Measurements from ENCODE around the gene SCNN1A. TPM values are rescaled to one million over a fixed set of nuclear protein-coding genes. Genes with fewer than 3 reads are reported as not detected.

Gene SCNN1A
- total and polyA plus RNA-seq, 2 of the 4 experiments (the other 2 are of a cell fraction): 0.41 TPM; not detected in 1

- dilution Hi-C loops (cut with HindIII; ENCODE audit: low sequenced_read_pairs, unreplicated experiment): no loop called here
- no peak overlapping the region for H2AFZ ChIP-seq (replicated peaks; ENCODE audit: low read length, poor library complexity)
- ChIA-PET CTCF (interaction anchor here (0.6 to 1.8 kb wide), 2 partner anchors 40 to 282 kb away, joined by 3 to 5 read pairs; no protein-coding TSS in a partner anchor), POLR2A (ENCODE audit: unreplicated experiment) (no interaction called here)
- H3K4me1 ChIP-seq (ENCODE audit: control insufficient read depth, insufficient read depth, low read length): peaks cover 33% of the 10 kb centered on the region
- no peak overlapping the region for H3K9ac ChIP-seq (ENCODE audit: low read depth, low read length)
- H2BK20ac ChIP-seq (ENCODE audit: low read depth, low read length): no peak overlapping the region
- H3K9me3 ChIP-seq (ENCODE audit: control insufficient read depth, insufficient read depth, low read length): no peaks in the 10 kb centered on the region
- H4K20me1 ChIP-seq (ENCODE audit: insufficient read depth, low read length): no peaks in the 10 kb centered on the region
- H2AK5ac ChIP-seq (ENCODE audit: low read depth, low read length): no peak overlapping the region
- H3K14ac ChIP-seq (replicated peaks; ENCODE audit: low read depth, low read length): no peak overlapping the region
- no peak overlapping the region for H3K23ac ChIP-seq (ENCODE audit: low read depth, low read length)
- no peaks in the 10 kb centered on the region for H3K36me3 ChIP-seq (ENCODE audit: control insufficient read depth, insufficient read depth, low read length)
- H2BK15ac ChIP-seq (ENCODE audit: low read depth, low read length): no peak overlapping the region
- no peak overlapping the region for H3K4me3 ChIP-seq (ENCODE audit: insufficient read depth, low read depth, low read length)
- H3K4me2 ChIP-seq (ENCODE audit: low read depth, low read length): no peak overlapping the region
- H2BK120ac ChIP-seq (ENCODE audit: low read depth, low read length): no peak overlapping the region
- H3K27ac ChIP-seq (ENCODE audit: insufficient read depth, low read length): no peak overlapping the region
- no peak for TF ChIP-seq USF2 (IDR thresholded peaks at IDR 0.05; ENCODE audit: low read depth, low read length)
- no peak for TF ChIP-seq POLR2A (IDR thresholded peaks at IDR 0.05; ENCODE audit: low read depth, low read length)
- TF ChIP-seq MXI1 (IDR thresholded peaks at IDR 0.05; ENCODE audit: borderline replicate concordance, low read depth, low read length): no peak
- TF ChIP-seq FOS (IDR thresholded peaks at IDR 0.05; ENCODE audit: low read depth, low read length): no peak
- no peak for TF ChIP-seq RCOR1 (IDR thresholded peaks at IDR 0.05; ENCODE audit: insufficient replicate concordance, low read length)
- no peak for TF ChIP-seq MAFK (IDR thresholded peaks at IDR 0.05; ENCODE audit: low read depth, low read length)
- TF ChIP-seq RAD21 (IDR thresholded peaks at IDR 0.05; ENCODE audit: low read length): no peak
- TF ChIP-seq CEBPB (IDR thresholded peaks at IDR 0.05; ENCODE audit: low read depth, low read length): no peak
- TF ChIP-seq ELK1 (IDR thresholded peaks at IDR 0.05; ENCODE audit: borderline replicate concordance, low read depth, low read length): no peak
- TF ChIP-seq BHLHE40 (IDR thresholded peaks at IDR 0.05; ENCODE audit: low read depth, low read length): no peak
- TF ChIP-seq NFE2L2 (IDR thresholded peaks at IDR 0.05; ENCODE audit: low read depth, low read length): no peak
- no peak for TF ChIP-seq CHD1 (IDR thresholded peaks at IDR 0.05; ENCODE audit: low read depth, low read length)
- no peak for TF ChIP-seq RFX5 (IDR thresholded peaks at IDR 0.05; ENCODE audit: low read depth, low read length)
- TF ChIP-seq MAZ (IDR thresholded peaks at IDR 0.05; ENCODE audit: borderline replicate concordance, low read depth, low read length): no peak
- TF ChIP-seq SMC3 (IDR thresholded peaks at IDR 0.05; ENCODE audit: low read depth, low read length): no peak
- no peak for TF ChIP-seq CTCF (conservative IDR thresholded peaks at IDR 0.05; ENCODE audit: low read depth, low read length)
- H3K79me1 ChIP-seq (ENCODE audit: low read depth in 1 of 2, low read length in 2 of 2): no peaks in the 10 kb centered on the region; a peak in 1 of 4 replicates
- no peak overlapping the region for H2AK9ac ChIP-seq (replicated peaks; ENCODE audit: low read depth, low read length, poor library complexity)
- in situ Hi-C loops (cut with MboI; ENCODE audit: low sequenced_read_pairs): loop anchor here (5.0 kb wide), 1 partner anchor 37 kb away; no protein-coding TSS in a partner anchor
- H3K4ac ChIP-seq (ENCODE audit: low read depth, low read length): peak overlapping the region; percentile 62; the same call in 1 of the 2 replicates
- peak overlapping the region; percentile 27; the same call in 1 of the 2 replicates for H4K91ac ChIP-seq (ENCODE audit: insufficient read depth, low read depth, low read length)
- no peak for DNase-seq
- BruUV-seq (replicated peaks): no TSS peak
- peaks cover 20% of the 10 kb centered on the region for H3K9me1 ChIP-seq (ENCODE audit: insufficient read depth, low read length)
- intact Hi-C loops (cut with micrococcal nuclease): no loop called here
- no peak overlapping the region for H2BK5ac ChIP-seq (ENCODE audit: low read depth, low read length, poor library complexity, severe bottlenecking)
- H3K27me3 ChIP-seq (ENCODE audit: control insufficient read depth, insufficient read depth, low read length): no peaks in the 10 kb centered on the region
- WGBS, 2 experiments (ENCODE audit: extremely low coverage in 2 of 2, insufficient read length in 1 of 2): 86% methylated on average over 5 of the region's 7 CpGs; no CpG with 5 or more reads in 1 of the 2 experiments
- H4K8ac ChIP-seq (ENCODE audit: low read depth in 2 of 2, low read length in 2 of 2): no peak overlapping the region
- ATAC-seq (ENCODE audit: low read depth): no peak
- no peak overlapping the region for H3K56ac ChIP-seq (ENCODE audit: extremely low read depth, insufficient read depth, low read length)
- no peak overlapping the region for H3K18ac ChIP-seq (ENCODE audit: low read depth, low read length)
- no peak overlapping the region for H4K5ac ChIP-seq (ENCODE audit: low read depth, low read length)
These were observed 590 bp downstream of the SCNN1A start for GRCh38 chr12:6374786-6375160.

Data from IMR-90 (cell line).